Tibial nerve (tissue), 4 donors: ENCODE data around the gene ATIC. TPM values are rescaled to one million over a fixed set of nuclear protein-coding genes. Genes with fewer than 3 reads are reported as not detected.

Experiments used
- DNase-seq, 2 donors: peaks; one replicate each; pipeline ENCODE4 v3.0.0-alpha.2; 2019; ENCODE audit warnings: low spot score in 2 of 2
- H3K27ac ChIP-seq, 4 donors: fragments of 200-600 bp; sonication (generic) in 3 of 4; one replicate each; pipeline ENCODE4 v1.5.1; 2017 to 2019; ENCODE audit warnings: mild to moderate bottlenecking in 1 of 4
- H3K27me3 ChIP-seq, 2 donors: fragments of 200-600 bp; sonication (generic) in 1 of 2; one replicate each; pipeline versions ENCODE4 v1.5.1 to v1.6.0; 2017 to 2019
- H3K36me3 ChIP-seq, 3 donors: fragments of 200-600 bp; sonication (generic); one replicate each; pipeline ENCODE4 v1.5.1; 2018 to 2019
- H3K4me1 ChIP-seq, 4 donors: fragments of 200-600 bp; sonication (generic) in 3 of 4; one replicate each; pipeline ENCODE4 v1.5.1; 2017 to 2019
- H3K4me3 ChIP-seq, 4 donors: fragments of 200-600 bp; sonication (generic) in 3 of 4; one replicate each; pipeline ENCODE4 v1.5.1; 2017 to 2019; ENCODE audit warnings: mild to moderate bottlenecking in 1 of 4, moderate library complexity in 1 of 4
- H3K9me3 ChIP-seq, 4 donors: fragments of 200-600 bp; sonication (generic) in 3 of 4; one replicate each; pipeline ENCODE4 v1.5.1; 2017 to 2019
- EP300 ChIP-seq, 2 donors: sonication (generic); formaldehyde crosslinking; IDR thresholded peaks; one replicate each; pipeline ENCODE4 v1.6.1; 2017; ENCODE audit warnings: antibody characterized with exemption in 2 of 2, mild to moderate bottlenecking in 1 of 2
- POLR2A ChIP-seq, 2 donors: fragments of 450-650 bp; IDR thresholded peaks; one replicate each; pipeline ENCODE4 v1.6.1; 2017; ENCODE audit warnings: antibody characterized with exemption in 2 of 2, mild to moderate bottlenecking in 2 of 2, moderate library complexity in 2 of 2
- WGBS, 2 donors: methylation state at CpG; one replicate each; pipeline ENCODE4 v1.1.5; 2018; 5-methylcytosine and 5-hydroxymethylcytosine counted together
- total RNA-seq, 4 donors: library from RNA; depleted of rRNA; stranded (reverse); fragments of >200 nt; gene quantifications; one replicate each; pipeline ENCODE4 v1.1.0, GENCODE V29; 2016
- TF ChIP-seq, protein P1 (sequence below), 5 experiments: fragments of 200-600 bp in 3 of 5; fragments of 450-650 bp in 2 of 5; sonication (generic) in 3 of 5; IDR thresholded peaks; one replicate each; pipeline ENCODE4 v1.5.1; 2016 to 2019; ENCODE audit warnings: antibody characterized with exemption in 5 of 5, mild to moderate bottlenecking in 3 of 5, moderate library complexity in 2 of 5

Gene ATIC
- total RNA-seq, 4 donors from 2014 or later, result 31.6 to 64.5 (median 44.9) TPM

DNA sequence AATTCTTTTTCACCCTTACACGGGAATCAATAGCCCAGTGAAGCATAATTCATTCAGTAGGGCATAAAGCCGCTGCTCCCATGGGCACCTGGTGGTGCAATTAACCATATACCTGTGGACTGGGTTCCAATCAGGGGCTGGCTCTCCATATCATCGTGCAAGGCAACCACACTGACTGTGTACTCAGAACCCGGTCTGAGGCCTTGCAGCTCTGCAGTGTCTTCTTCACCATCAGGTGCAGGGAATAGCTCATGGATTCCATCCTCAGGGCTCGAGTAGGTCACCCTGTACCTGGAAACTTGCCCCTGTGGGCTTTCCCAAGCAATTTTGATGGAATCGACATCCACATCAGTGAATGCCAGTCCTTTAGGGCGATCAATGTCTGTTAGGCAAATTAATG, 68.8 kb downstream of the ATIC start:
- Histone ChIP-seq H3K36me3 (peaks cover 0 to 93% (median 7%) of the 10 kb centered on the region in 3 donors), H3K4me3 (no peak overlapping the region), H3K4me1 (no peaks in the 10 kb centered on the region), H3K27ac (no peak overlapping the region), H3K27me3 (no peaks in the 10 kb centered on the region), H3K9me3 (no peaks in the 10 kb centered on the region)
- DNase-seq, result no peak
- 92 to 93% methylated on average over 7 of the region's 7 CpGs for WGBS, 2 donors
- TF ChIP-seq, protein P1, sequence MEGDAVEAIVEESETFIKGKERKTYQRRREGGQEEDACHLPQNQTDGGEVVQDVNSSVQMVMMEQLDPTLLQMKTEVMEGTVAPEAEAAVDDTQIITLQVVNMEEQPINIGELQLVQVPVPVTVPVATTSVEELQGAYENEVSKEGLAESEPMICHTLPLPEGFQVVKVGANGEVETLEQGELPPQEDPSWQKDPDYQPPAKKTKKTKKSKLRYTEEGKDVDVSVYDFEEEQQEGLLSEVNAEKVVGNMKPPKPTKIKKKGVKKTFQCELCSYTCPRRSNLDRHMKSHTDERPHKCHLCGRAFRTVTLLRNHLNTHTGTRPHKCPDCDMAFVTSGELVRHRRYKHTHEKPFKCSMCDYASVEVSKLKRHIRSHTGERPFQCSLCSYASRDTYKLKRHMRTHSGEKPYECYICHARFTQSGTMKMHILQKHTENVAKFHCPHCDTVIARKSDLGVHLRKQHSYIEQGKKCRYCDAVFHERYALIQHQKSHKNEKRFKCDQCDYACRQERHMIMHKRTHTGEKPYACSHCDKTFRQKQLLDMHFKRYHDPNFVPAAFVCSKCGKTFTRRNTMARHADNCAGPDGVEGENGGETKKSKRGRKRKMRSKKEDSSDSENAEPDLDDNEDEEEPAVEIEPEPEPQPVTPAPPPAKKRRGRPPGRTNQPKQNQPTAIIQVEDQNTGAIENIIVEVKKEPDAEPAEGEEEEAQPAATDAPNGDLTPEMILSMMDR (IDR thresholded peaks at IDR 0.05), result no peak
- no peak for TF ChIP-seq EP300 (IDR thresholded peaks at IDR 0.05)
- TF ChIP-seq POLR2A (IDR thresholded peaks at IDR 0.05), result no peak

DNA sequence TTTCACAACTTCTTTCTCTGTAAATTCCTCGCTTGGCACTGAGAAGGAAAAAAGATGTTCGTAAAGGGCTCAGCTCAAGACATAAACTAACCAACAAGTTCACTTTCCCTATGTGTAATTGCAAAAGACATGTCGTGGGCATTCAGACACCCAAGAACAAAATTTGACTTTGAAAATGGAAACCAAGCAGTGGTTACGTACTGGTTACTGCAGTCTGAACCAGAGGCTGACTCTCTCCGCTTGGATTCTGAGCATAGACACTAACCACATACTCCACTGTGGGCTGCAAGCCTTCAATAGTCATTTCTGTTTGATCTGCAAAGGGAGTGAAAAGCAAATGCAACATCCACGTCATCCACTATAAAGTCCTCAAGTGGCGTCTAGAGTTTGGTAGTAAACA, 70.2 kb downstream of the ATIC start:
- no peaks in the 10 kb centered on the region for H3K9me3 ChIP-seq
- WGBS, 2 donors, result 93 to 94% methylated on average over 7 of the region's 7 CpGs
- DNase-seq, result no peak
- H3K4me3 ChIP-seq, result no peak overlapping the region
- H3K4me1 ChIP-seq, result no peaks in the 10 kb centered on the region
- no peak for TF ChIP-seq EP300 (IDR thresholded peaks at IDR 0.05)
- TF ChIP-seq, protein P1 (IDR thresholded peaks at IDR 0.05), result no peak
- H3K36me3 ChIP-seq, result peaks cover 0 to 91% (median 0%) of the 10 kb centered on the region in 3 donors
- H3K27me3 ChIP-seq, result no peaks in the 10 kb centered on the region
- H3K27ac ChIP-seq, result no peak overlapping the region

DNA sequence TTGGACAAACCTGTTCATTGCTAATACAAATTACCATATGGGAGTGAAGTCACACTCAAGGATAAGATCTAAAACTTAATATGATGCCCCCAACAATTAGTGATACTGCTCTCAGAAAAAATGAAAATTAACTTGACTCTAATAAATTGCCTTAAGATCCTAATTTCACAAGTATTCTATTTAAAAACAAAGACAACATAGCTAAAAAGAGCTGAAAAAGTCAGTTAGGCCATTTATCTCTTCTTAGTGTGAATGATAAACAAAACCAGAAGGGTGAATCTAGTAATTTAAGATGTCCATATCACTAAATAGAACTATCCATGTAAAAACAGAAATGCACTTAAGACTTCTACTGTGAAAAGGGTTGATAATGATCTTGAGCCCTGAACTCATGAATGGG, 70.6 kb downstream of the ATIC start:
- H3K9me3 ChIP-seq, result no peaks in the 10 kb centered on the region
- H3K4me1 ChIP-seq, result no peaks in the 10 kb centered on the region
- H3K27me3 ChIP-seq, result no peaks in the 10 kb centered on the region
- H3K27ac ChIP-seq, result no peak overlapping the region
- DNase-seq, result no peak
- peaks cover 0 to 91% (median 3%) of the 10 kb centered on the region in 3 donors for H3K36me3 ChIP-seq
- no peak overlapping the region for H3K4me3 ChIP-seq
- TF ChIP-seq EP300 (IDR thresholded peaks at IDR 0.05), result no peak
- TF ChIP-seq POLR2A (IDR thresholded peaks at IDR 0.05), result no peak
- TF ChIP-seq, protein P1 (IDR thresholded peaks at IDR 0.05), result no peak

DNA sequence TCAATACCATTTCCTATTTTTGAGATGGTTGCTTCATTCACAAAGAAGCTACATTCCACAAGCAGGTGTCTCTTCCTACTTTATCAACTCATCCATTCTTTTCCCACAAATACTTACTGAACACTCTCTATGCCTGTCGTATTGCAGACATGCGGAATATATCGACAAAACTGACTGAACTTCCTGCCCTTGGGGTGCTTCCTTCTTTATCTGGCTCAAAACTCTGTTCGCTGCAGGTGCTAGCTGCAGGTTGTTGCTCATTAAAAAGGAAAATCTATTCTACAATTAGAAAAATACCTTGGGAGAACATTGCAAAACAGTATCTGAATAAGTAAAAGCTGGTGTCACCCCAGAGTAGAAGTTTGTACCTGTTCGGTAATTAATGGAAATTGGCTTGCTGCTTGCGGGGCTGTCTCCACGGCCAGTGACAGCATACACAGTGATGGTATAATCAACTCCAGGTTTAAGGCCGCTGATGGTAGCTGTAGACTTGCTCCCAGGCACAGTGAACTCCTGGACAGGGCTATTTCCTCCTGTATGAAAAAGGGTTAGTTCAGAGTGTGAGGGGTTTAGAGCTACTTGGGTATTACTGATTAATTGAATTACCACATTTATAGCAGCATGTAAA, 71.9 kb downstream of the ATIC start:
- Histone ChIP-seq H3K27ac (no peak overlapping the region), H3K36me3 (peaks cover 0 to 96% (median 3%) of the 10 kb centered on the region in 3 donors), H3K27me3 (no peaks in the 10 kb centered on the region), H3K4me3 (no peak overlapping the region), H3K9me3 (no peaks in the 10 kb centered on the region), H3K4me1 (no peaks in the 10 kb centered on the region)
- WGBS, 2 donors, result 89 to 90% methylated on average over 8 of the region's 8 CpGs
- no peak for DNase-seq
- TF ChIP-seq POLR2A (IDR thresholded peaks at IDR 0.05), result no peak
- TF ChIP-seq EP300 (IDR thresholded peaks at IDR 0.05), result no peak
- TF ChIP-seq, protein P1 (IDR thresholded peaks at IDR 0.05), result no peak

DNA sequence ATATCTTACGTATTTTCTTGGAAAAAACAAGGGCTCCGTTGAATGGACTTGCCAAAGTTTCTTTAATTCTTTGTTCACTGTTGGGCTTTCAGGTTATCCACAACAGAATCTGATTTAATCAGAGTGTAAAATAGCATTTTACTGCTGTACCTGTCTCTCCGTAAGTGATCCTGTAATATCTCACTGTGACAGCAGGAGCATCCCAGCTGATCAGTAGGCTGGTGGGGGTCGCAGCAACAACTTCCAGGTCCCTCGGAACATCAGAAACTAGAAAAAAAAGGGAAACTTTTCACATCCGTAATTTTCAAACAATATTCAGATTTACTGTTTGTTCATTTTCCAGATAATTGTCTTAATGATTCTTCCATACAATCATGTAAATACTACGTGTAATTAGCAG, 72.9 kb downstream of the ATIC start:
- Histone ChIP-seq H3K36me3 (peaks cover 0 to 96% (median 3%) of the 10 kb centered on the region in 3 donors), H3K4me1 (no peaks in the 10 kb centered on the region)
- 78 to 81% methylated on average over 7 of the region's 7 CpGs for WGBS, 2 donors

More for the DNA sequence above, 72.9 kb downstream of the ATIC start:
- Histone ChIP-seq H3K27me3 (no peaks in the 10 kb centered on the region), H3K9me3 (no peaks in the 10 kb centered on the region), H3K27ac (no peak overlapping the region), H3K4me3 (no peak overlapping the region)
- TF ChIP-seq POLR2A (IDR thresholded peaks at IDR 0.05) (no peak), EP300 (IDR thresholded peaks at IDR 0.05) (no peak)
- TF ChIP-seq, protein P1 (IDR thresholded peaks at IDR 0.05), result no peak
- no peak for DNase-seq
